Measurements from ENCODE around the gene TAF5L.
"Not testable (repeated sequence)": the region's sequence is repeated elsewhere in the genome, so short reads cannot be mapped to it uniquely, and the experiment has no call there.

TAF5L gene

GRCh38 chr1:229624521-229625070 lies 1.3 kb downstream of the TAF5L start:
- no peak for ATAC-seq
- no peaks in the 10 kb centered on the region for H3K9me3 Mint-ChIP-seq
- DNase-seq = no peak
- peak overlapping the region in 1 of 2 donors; percentile 79 for H3K27ac Mint-ChIP-seq
- peak overlapping the region; percentile 86 to 93 for H3K4me3 Mint-ChIP-seq
- H3K4me1 Mint-ChIP-seq = peaks cover 65% of the 10 kb centered on the region
- H3K27me3 Mint-ChIP-seq = no peaks in the 10 kb centered on the region

GRCh38 chr1:229623838-229624237 lies 2.1 kb downstream of the TAF5L start:
- no peaks in the 10 kb centered on the region for H3K27me3 Mint-ChIP-seq
- H3K27ac Mint-ChIP-seq = no peak overlapping the region
- DNase-seq (no peak), ATAC-seq (no peak)
- peaks cover 65% of the 10 kb centered on the region for H3K4me1 Mint-ChIP-seq
- peak overlapping the region; percentile 25 to 55 for H3K4me3 Mint-ChIP-seq
- no peaks in the 10 kb centered on the region for H3K9me3 Mint-ChIP-seq

GRCh38 chr1:229623225-229623624 lies 2.7 kb downstream of the TAF5L start:
- no peaks in the 10 kb centered on the region for H3K27me3 Mint-ChIP-seq
- no peaks in the 10 kb centered on the region for H3K9me3 Mint-ChIP-seq
- ATAC-seq (no peak), DNase-seq (no peak)
- no peak overlapping the region for H3K4me3 Mint-ChIP-seq
- H3K27ac Mint-ChIP-seq = peak overlapping the region in 1 of 2 donors; percentile 0
- peaks cover 64% of the 10 kb centered on the region for H3K4me1 Mint-ChIP-seq

GRCh38 chr1:229622641-229623120 lies 3.2 kb downstream of the TAF5L start:
- DNase-seq, H3K4me3 Mint-ChIP-seq, H3K27ac Mint-ChIP-seq, ATAC-seq, H3K27me3 Mint-ChIP-seq, H3K9me3 Mint-ChIP-seq: not testable (repeated sequence)
- peaks cover 64% of the 10 kb centered on the region for H3K4me1 Mint-ChIP-seq

GRCh38 chr1:229621663-229622062 lies 4.3 kb downstream of the TAF5L start:
- no peaks in the 10 kb centered on the region for H3K27me3 Mint-ChIP-seq
- peaks cover 57% of the 10 kb centered on the region for H3K4me1 Mint-ChIP-seq
- no peaks in the 10 kb centered on the region for H3K9me3 Mint-ChIP-seq
- no peak overlapping the region for H3K27ac Mint-ChIP-seq
- DNase-seq = no peak
- no peak for ATAC-seq
- H3K4me3 Mint-ChIP-seq = no peak overlapping the region

GRCh38 chr1:229620876-229621275 lies 5.0 kb downstream of the TAF5L start:
- no peaks in the 10 kb centered on the region for H3K9me3 Mint-ChIP-seq
- H3K27me3 Mint-ChIP-seq = no peaks in the 10 kb centered on the region
- H3K4me3 Mint-ChIP-seq = no peak overlapping the region
- no peak for ATAC-seq
- H3K27ac Mint-ChIP-seq = no peak overlapping the region
- H3K4me1 Mint-ChIP-seq = peaks cover 57% of the 10 kb centered on the region
- no peak for DNase-seq

- no peaks in the 10 kb centered on the region for H3K27me3 Mint-ChIP-seq
- H3K9me3 Mint-ChIP-seq = no peaks in the 10 kb centered on the region
- H3K27ac Mint-ChIP-seq = peak overlapping the region in 1 of 2 donors; percentile 11
- no peak for ATAC-seq
- H3K4me3 Mint-ChIP-seq = peak overlapping the region; percentile 3 to 41
- peaks cover 52% of the 10 kb centered on the region for H3K4me1 Mint-ChIP-seq
- DNase-seq = no peak
Measured at GRCh38 chr1:229619614-229620013, 6.3 kb downstream of the TAF5L start.

- DNase-seq (no peak), ATAC-seq (peak; percentile 76)
- no peak overlapping the region for H3K27ac Mint-ChIP-seq
- H3K4me1 Mint-ChIP-seq = peaks cover 46% of the 10 kb centered on the region
- no peak overlapping the region for H3K4me3 Mint-ChIP-seq
- no peaks in the 10 kb centered on the region for H3K9me3 Mint-ChIP-seq
- no peaks in the 10 kb centered on the region for H3K27me3 Mint-ChIP-seq
Measured at GRCh38 chr1:229619002-229619401, 6.9 kb downstream of the TAF5L start.

GRCh38 chr1:229617351-229618100 lies 8.4 kb downstream of the TAF5L start:
- no peak for ATAC-seq
- peak overlapping the region in 1 of 2 donors; percentile 5 for H3K27ac Mint-ChIP-seq
- DNase-seq = no peak
- H3K9me3 Mint-ChIP-seq = no peaks in the 10 kb centered on the region
- H3K4me1 Mint-ChIP-seq = peaks cover 31% of the 10 kb centered on the region
- no peaks in the 10 kb centered on the region for H3K27me3 Mint-ChIP-seq
- no peak overlapping the region for H3K4me3 Mint-ChIP-seq

- Mint-ChIP-seq H3K4me1 (peaks cover 13% of the 10 kb centered on the region), H3K9me3 (no peaks in the 10 kb centered on the region), H3K27me3 (no peaks in the 10 kb centered on the region), H3K27ac (no peak overlapping the region), H3K4me3 (no peak overlapping the region)
- no peak for DNase-seq
- no peak for ATAC-seq
Measured at GRCh38 chr1:229614701-229615100, 11.2 kb downstream of the TAF5L start.

GRCh38 chr1:229613938-229614337 lies 12.0 kb downstream of the TAF5L start:
- H3K9me3 Mint-ChIP-seq = no peaks in the 10 kb centered on the region
- no peaks in the 10 kb centered on the region for H3K27me3 Mint-ChIP-seq
- H3K4me3 Mint-ChIP-seq = no peak overlapping the region
- no peak overlapping the region for H3K27ac Mint-ChIP-seq
- DNase-seq (no peak), ATAC-seq (no peak)
- peaks cover 5% of the 10 kb centered on the region for H3K4me1 Mint-ChIP-seq

- Mint-ChIP-seq H3K4me1 (no peaks in the 10 kb centered on the region), H3K27ac (no peak overlapping the region), H3K4me3 (no peak overlapping the region), H3K9me3 (no peaks in the 10 kb centered on the region), H3K27me3 (no peaks in the 10 kb centered on the region)
- ATAC-seq (no peak), DNase-seq (no peak)
Measured at GRCh38 chr1:229608590-229608989, 17.3 kb downstream of the TAF5L start.

GRCh38 chr1:229607370-229607769 lies 18.6 kb downstream of the TAF5L start:
- Mint-ChIP-seq H3K4me3 (no peak overlapping the region), H3K9me3 (no peaks in the 10 kb centered on the region), H3K4me1 (no peaks in the 10 kb centered on the region), H3K27ac (no peak overlapping the region), H3K27me3 (no peaks in the 10 kb centered on the region)
- ATAC-seq (no peak), DNase-seq (no peak)

- H3K9me3 Mint-ChIP-seq = no peaks in the 10 kb centered on the region
- H3K27ac Mint-ChIP-seq = no peak overlapping the region
- no peaks in the 10 kb centered on the region for H3K4me1 Mint-ChIP-seq
- DNase-seq (no peak), ATAC-seq (no peak)
- no peaks in the 10 kb centered on the region for H3K27me3 Mint-ChIP-seq
- H3K4me3 Mint-ChIP-seq = no peak overlapping the region
Measured at GRCh38 chr1:229603371-229604005, 22.4 kb downstream of the TAF5L start.

GRCh38 chr1:229600229-229600628 lies 25.7 kb downstream of the TAF5L start:
- ATAC-seq = no peak
- no peak overlapping the region for H3K27ac Mint-ChIP-seq

More at GRCh38 chr1:229600229-229600628, 25.7 kb downstream of the TAF5L start:
- no peak for DNase-seq
- Mint-ChIP-seq H3K27me3 (no peaks in the 10 kb centered on the region), H3K9me3 (no peaks in the 10 kb centered on the region), H3K4me3 (no peak overlapping the region), H3K4me1 (peaks cover 13% of the 10 kb centered on the region)

Measured in stimulated activated naive CD8-positive, alpha-beta T cell treated with anti-CD3 and anti-CD28 coated beads, Interleukin-15, amount 100 ng/mL, for 72 hours (primary cell).